ENCODE data around the gene DDX31.
A peak's percentile ranks its signal among the peaks of the same experiment; 100 is the strongest.

DDX31 gene

DNA sequence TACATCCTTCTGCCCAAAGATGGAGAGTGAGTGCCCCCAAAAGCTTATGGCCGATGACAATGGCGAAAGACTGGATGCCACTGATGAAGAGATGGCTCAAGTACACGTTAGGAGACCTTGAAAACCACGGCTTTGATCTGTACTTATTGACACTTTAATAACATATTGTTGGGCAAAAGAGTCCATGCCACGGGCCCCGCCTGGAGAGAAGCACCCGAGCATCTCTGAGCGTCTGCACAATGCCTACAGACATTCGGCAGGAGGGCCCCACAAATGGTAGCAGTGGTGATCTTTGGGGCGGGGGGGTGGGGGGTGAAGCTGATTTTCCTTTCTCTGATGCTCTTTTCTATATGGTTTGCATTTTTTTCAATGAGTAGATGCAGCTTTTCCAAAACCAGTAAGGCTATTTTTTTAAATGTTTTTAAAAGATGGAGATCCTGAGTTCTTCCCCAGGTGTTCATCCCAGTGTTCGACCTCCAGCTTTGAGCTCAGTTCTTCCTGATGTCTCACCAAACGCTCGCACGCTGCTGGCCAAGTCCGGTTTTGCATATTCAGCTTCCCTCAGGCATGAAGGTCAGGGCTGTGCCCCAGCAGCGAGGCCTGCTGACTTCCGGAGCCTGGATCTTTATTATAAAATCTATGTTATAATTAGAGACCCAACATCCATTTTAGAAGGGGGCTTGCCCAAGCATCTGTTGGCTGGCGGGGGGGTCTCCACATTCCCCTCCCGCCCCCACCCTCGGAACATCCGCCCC lies 121.6 kb downstream of the DDX31 start:
- TF ChIP-seq, protein P1, sequence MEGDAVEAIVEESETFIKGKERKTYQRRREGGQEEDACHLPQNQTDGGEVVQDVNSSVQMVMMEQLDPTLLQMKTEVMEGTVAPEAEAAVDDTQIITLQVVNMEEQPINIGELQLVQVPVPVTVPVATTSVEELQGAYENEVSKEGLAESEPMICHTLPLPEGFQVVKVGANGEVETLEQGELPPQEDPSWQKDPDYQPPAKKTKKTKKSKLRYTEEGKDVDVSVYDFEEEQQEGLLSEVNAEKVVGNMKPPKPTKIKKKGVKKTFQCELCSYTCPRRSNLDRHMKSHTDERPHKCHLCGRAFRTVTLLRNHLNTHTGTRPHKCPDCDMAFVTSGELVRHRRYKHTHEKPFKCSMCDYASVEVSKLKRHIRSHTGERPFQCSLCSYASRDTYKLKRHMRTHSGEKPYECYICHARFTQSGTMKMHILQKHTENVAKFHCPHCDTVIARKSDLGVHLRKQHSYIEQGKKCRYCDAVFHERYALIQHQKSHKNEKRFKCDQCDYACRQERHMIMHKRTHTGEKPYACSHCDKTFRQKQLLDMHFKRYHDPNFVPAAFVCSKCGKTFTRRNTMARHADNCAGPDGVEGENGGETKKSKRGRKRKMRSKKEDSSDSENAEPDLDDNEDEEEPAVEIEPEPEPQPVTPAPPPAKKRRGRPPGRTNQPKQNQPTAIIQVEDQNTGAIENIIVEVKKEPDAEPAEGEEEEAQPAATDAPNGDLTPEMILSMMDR (IDR thresholded peaks at IDR 0.05): no peak

DNA sequence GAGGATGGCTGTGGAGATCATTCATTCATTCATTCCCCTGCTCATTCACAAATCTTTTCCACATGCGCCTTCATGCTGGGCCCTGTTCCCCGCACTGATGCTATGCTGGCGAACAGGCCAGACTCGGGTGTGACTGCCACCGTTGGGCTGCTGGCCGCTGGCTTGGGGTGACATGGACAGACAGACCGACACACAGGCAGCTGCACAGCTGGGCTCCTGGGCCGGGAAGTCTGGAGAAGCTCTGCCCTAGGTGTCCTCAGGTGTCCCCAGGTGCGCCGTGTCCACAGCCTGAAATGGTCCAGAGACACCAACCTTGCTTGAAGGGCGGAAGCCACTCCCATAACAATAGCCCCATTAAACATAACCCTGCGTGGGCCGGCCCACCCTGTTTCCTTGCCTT lies 122.3 kb downstream of the DDX31 start:
- TF ChIP-seq, protein P1 (IDR thresholded peaks at IDR 0.05): no peak

DNA sequence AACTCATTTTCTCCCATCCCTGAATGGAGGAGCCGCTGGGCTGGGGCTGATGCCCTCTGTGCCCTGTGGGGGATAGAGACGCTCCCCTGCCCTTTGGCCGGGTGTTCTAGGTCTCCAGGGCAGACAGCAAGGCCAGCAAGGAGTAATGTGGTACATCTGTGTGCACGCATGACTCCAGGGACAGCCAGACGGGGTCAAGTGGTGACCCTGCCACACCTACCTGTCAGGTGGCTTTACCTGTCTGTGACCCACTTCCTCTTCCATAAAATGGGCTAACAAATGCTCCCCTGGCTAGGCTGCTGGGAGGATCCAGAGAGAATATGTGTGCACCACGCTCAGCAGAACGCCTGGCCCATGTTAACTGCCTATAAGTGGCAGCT lies 122.7 kb downstream of the DDX31 start:
- TF ChIP-seq, protein P1 (IDR thresholded peaks at IDR 0.05): no peak

DNA sequence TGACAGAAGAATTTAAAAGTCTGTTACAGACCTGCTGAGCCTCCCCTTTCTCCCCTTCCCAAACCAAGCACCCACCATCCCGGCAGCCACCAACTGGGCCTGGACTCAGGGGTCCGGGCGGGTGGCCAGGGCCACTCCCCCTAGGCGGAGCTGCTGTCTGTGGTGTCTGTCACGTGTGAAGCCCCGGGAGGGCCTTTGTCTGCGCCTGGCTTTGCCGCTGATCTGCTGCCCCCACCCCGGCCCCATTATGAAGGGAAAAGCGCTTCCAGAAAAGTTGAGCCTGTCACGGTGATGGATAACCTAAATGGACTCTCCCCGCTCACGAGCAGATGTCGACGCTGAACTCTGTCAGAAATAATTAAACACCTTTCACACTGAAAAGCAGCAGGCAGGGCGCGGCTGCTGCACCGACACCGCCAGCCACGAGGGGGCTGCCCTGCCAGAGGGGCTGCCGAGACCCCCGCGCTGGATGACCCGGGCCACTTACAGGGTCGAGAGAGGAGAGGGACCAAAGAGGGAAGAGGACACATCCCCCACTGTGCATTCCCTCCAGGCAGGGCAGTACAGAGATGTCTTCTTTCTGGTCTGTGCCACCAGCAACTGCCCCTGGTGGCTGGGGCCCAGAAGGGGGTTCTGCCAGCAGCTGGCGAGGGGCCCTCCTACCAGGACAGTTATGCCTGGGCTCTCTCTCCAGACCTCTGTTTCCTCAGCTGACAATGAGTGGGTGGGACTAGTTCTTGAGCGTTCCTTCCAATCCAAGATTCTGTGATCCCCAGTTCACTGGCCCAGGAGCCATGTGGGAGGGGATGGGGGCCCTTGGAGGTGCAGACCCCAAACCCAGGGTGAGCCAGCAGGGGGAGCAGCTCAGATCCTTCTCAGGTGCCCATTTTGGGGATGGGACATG lies 123.4 kb downstream of the DDX31 start:
- TF ChIP-seq, protein P1 (IDR thresholded peaks at IDR 0.05): peak; percentile 30

DNA sequence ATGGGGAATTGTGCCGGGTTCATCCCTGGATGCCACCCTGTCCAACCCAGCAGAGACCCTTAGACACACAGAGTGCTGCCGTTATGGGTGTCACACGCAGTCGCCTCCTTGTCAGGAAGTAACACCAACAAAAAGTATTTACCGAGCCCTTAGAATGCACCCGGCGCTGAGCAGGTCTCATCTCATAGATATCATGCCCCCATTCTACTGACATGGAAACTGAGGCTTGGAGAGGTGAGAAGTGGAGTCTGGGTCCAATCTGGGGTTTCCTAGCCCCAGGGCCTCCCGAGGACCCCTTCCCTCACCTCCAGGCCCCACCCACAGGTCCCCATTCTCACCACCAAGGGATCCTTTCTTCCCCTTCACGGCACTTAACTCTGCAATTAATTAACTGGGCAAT lies 124.2 kb downstream of the DDX31 start:
- TF ChIP-seq, protein P1 (IDR thresholded peaks at IDR 0.05): no peak

DNA sequence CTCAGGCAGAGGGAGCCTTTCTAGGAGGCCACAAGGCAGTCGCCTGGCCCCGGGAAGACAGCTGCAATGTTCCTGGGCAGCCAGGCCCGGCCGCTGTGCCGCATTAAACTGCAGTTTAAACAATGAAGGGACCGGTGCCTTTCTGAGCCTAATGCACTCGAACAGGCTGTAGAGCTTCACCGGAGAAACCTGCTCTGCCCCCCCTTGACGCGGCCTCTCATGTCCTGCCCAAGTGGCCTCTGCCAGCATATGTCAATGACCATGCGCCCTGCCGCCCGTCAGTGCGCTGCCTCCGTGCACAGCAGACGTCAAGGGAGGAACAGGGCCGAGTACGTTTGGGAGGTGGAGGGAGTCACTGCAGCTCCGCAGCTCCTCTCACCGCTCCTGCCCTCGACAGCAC lies 125.8 kb downstream of the DDX31 start:
- TF ChIP-seq, protein P1 (IDR thresholded peaks at IDR 0.05): no peak

DNA sequence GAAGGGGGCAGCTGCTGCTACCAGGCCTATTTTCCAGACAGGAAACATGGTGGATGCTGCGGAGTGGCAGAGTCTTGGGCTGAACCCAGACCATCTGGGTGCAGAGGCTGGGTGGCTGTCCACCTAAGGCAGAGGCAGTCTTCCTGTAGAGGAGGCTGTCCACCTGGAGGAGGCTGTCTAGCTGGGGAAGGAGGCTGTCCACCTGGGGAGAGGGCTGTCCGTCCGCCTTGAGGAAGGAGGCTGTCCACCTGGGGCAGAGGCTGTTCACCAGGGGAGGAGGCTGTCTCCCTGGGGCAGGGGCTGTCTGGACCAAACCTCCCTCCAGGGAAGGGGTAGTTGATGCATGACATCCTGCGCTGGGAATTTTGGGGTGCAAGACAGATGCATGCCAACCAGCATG lies 126.5 kb downstream of the DDX31 start:
- TF ChIP-seq, protein P1 (IDR thresholded peaks at IDR 0.05): no peak

Measured in LNCAP (cell line).